GM19023 (cell line): Measurements from ENCODE around the gene SYNPO.

Source experiments
- ATAC-seq: cut with Tn5 transposase; IDR thresholded peaks from one replicate; pipeline ENCODE4 v1.9.1; 2021; ENCODE audit warnings: mild to moderate bottlenecking, moderate library complexity; ENCODE audit not compliant: unreplicated experiment

Gene SYNPO

GRCh38 chr5:150607105-150607504 lies 33.4 kb upstream of the SYNPO start:
- no peak for ATAC-seq

GRCh38 chr5:150607991-150608390 lies 32.5 kb upstream of the SYNPO start:
- ATAC-seq, result no peak

GRCh38 chr5:150608991-150609390 lies 31.5 kb upstream of the SYNPO start:
- no peak for ATAC-seq

- no peak for ATAC-seq
Observed at GRCh38 chr5:150609843-150610584, 30.4 kb upstream of the SYNPO start.

- ATAC-seq, result no peak
Observed at GRCh38 chr5:150611026-150611425, 29.4 kb upstream of the SYNPO start.

- ATAC-seq, result no peak
Observed at GRCh38 chr5:150612405-150612804, 28.1 kb upstream of the SYNPO start.

- no peak for ATAC-seq
Observed at GRCh38 chr5:150612905-150613670, 27.4 kb upstream of the SYNPO start.

- ATAC-seq, result no peak
Observed at GRCh38 chr5:150613991-150614660, 26.3 kb upstream of the SYNPO start.

- ATAC-seq, result no peak
Observed at GRCh38 chr5:150614661-150615060, 25.8 kb upstream of the SYNPO start.

- ATAC-seq, result no peak
Observed at GRCh38 chr5:150615141-150615699, 25.2 kb upstream of the SYNPO start.

GRCh38 chr5:150616024-150616470 lies 24.4 kb upstream of the SYNPO start:
- no peak for ATAC-seq

GRCh38 chr5:150616506-150616905 lies 24.0 kb upstream of the SYNPO start:
- no peak for ATAC-seq

- ATAC-seq, result no peak
Observed at GRCh38 chr5:150618163-150618562, 22.3 kb upstream of the SYNPO start.

- no peak for ATAC-seq
Observed at GRCh38 chr5:150618588-150619281, 21.7 kb upstream of the SYNPO start.

- ATAC-seq, result no peak
Observed at GRCh38 chr5:150619359-150620230, 20.9 kb upstream of the SYNPO start.

GRCh38 chr5:150621301-150621700 lies 19.2 kb upstream of the SYNPO start:
- ATAC-seq, result no peak

GRCh38 chr5:150622157-150622556 lies 18.3 kb upstream of the SYNPO start:
- ATAC-seq, result no peak

- ATAC-seq, result no peak
Observed at GRCh38 chr5:150623152-150623877, 17.1 kb upstream of the SYNPO start.

- ATAC-seq, result no peak
Observed at GRCh38 chr5:150623878-150624216, 16.6 kb upstream of the SYNPO start.
